PFSK-1 (cell line): ENCODE data around the gene PTCD1.

Experiments
- POLR2AphosphoS5 ChIP-seq: IDR thresholded peaks from 2 replicates; pipeline ENCODE4 v1.6.1; 2012; ENCODE audit warnings: low read depth, mild to moderate bottlenecking, control low read depth, low read length, moderate library complexity
- TF ChIP-seq, protein P1 (sequence below), 2 experiments: IDR thresholded peaks; 2 replicates each; pipeline versions ENCODE4 v1.6.1 to v1.8.0; 2011 to 2012; ENCODE audit warnings: low read depth in 2 of 2, low read length in 2 of 2, control low read depth in 1 of 2, inconsistent platforms in 1 of 2, mild to moderate bottlenecking in 1 of 2, moderate library complexity in 1 of 2; ENCODE audit not compliant: insufficient read depth in 1 of 2

- peak; percentile 74 for TF ChIP-seq POLR2AphosphoS5
- TF ChIP-seq, protein P1, sequence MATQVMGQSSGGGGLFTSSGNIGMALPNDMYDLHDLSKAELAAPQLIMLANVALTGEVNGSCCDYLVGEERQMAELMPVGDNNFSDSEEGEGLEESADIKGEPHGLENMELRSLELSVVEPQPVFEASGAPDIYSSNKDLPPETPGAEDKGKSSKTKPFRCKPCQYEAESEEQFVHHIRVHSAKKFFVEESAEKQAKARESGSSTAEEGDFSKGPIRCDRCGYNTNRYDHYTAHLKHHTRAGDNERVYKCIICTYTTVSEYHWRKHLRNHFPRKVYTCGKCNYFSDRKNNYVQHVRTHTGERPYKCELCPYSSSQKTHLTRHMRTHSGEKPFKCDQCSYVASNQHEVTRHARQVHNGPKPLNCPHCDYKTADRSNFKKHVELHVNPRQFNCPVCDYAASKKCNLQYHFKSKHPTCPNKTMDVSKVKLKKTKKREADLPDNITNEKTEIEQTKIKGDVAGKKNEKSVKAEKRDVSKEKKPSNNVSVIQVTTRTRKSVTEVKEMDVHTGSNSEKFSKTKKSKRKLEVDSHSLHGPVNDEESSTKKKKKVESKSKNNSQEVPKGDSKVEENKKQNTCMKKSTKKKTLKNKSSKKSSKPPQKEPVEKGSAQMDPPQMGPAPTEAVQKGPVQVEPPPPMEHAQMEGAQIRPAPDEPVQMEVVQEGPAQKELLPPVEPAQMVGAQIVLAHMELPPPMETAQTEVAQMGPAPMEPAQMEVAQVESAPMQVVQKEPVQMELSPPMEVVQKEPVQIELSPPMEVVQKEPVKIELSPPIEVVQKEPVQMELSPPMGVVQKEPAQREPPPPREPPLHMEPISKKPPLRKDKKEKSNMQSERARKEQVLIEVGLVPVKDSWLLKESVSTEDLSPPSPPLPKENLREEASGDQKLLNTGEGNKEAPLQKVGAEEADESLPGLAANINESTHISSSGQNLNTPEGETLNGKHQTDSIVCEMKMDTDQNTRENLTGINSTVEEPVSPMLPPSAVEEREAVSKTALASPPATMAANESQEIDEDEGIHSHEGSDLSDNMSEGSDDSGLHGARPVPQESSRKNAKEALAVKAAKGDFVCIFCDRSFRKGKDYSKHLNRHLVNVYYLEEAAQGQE (IDR thresholded peaks at IDR 0.05; ENCODE audit: insufficient read depth in 1 of 2, low read depth in 2 of 2, low read length in 2 of 2): no peak
Observed at GRCh38 chr7:99438573-99439480, at the start of gene PTCD1, which contains the start of gene CPSF4.
